Kidney glomerular epithelial cell (primary cell): ENCODE data around the gene CNKSR1.
"Not testable (repeated sequence)": the region's sequence is repeated elsewhere in the genome, so short reads cannot be mapped to it uniquely, and the experiment has no call there.

Source experiments
- DNase-seq: peaks from one replicate; lab custom pipeline; 2025; lab: John Stamatoyannopoulos, UW

The CNKSR1 gene

DNA sequence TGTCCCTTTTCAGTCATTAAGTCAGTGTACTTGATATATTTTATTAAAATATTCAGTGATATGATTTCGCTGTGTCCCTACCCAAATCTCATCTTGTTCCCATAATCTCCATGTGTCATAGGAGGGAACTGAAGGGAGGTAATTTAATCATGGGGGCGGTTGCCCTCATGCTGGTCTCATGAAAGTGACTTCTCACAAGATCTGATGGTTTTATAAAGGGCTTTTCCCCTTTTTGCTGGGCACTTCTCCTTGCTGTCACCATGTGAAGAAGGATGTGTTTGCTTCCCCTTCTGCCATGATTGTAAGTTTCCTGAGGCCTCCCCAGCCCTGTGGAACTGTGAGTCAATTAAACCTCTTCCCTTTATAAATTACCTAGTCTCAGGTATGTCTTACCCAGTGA, 53.4 kb downstream of the CNKSR1 start:
- DNase-seq: not testable (repeated sequence)

GRCh38 chr1:26233903-26234643, 56.8 kb downstream of the CNKSR1 start, which contains the start of gene CEP85:
TSS of gene CEP85 (plus strand) at chr1:26234200. CDS start at chr1:26239784, 5,584 bp downstream.
- DNase-seq: peak; percentile 95

DNA sequence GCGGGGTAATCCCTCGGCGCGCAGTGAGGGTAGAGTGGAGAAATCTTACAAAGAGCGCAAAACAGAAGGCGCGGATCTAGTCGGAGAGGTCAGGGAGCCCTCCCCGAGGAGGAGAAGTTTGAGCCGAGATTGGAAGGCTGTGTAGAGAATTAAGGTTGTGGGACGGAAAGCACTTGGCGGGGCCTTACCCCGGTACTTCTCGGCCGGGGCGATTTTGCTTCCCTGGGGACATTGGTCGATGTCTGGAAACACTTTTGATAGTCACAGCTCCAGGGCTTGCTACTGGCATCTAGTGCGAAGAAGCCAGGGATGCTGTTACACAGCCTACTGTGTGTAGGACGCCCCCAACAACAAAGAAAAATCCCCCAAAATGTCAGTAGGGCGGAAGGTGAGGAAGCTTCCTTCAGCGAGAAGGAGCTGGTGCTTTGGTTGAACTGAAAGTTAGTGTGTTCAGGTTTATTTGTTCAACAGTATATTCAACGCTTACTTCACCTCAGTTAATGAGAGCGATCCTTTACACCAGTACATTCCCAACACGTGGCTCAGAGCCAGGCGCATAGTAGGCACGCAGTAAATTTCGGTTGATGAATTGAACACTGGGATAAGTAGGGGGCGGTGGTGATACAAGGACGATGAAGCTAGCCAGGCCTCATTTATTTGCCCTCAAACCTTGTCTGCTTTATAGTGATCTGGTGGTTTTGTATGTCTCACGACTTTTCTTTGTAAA, 57.5 kb downstream of the CNKSR1 start:
- peak; percentile 14 for DNase-seq

DNA sequence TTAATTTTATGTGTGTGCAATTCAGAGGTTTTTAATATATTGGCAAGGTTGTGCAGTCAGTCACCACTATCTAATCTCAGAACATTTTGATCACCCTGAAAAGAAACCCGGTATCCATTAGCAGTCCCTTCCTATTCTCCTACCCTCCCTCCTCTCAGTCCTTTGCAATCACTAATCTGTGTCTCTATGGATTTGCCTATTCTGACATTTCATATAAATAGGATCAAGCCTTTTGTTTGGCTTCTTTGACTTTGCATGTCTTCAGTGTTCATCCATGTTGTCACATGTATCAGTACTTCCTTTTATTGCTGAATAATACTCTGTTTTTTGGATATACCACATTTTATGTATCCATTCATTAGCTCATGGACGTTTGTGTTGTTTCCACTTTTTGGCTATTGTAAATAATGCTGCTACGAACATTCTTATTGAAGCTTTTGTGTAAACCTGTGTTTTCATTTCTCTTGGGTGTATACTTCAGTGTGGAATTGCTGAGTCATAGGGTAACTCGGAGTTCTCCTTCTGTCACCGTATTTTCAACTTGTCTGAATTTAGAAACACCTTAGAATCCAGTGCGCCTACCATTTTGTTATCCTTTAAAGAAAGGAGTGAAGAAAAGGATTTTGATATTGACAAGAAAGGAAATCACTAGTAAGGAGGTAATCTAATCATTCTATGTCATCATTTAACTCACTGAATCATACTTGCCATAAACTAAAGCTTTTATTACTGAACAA, 60.1 kb downstream of the CNKSR1 start:
- no peak for DNase-seq
